HL-60 (cell line): ENCODE results near the gene CLEC3A.

ENCODE experiments used
- DNase-seq, 2 experiments: peaks; one replicate each; pipeline ENCODE4 v3.0.0-alpha.2; 2010 to 2020; ENCODE audit warnings: low read depth in 1 of 2, low spot score in 1 of 2
- H3K27ac ChIP-seq: fragments of 250-450 bp; sonication (Bioruptor Pico); replicated peaks from 2 replicates; pipeline ENCODE4 v1.5.1; 2020; ENCODE audit warnings: mild to moderate bottlenecking, moderate library complexity
- H3K27me3 ChIP-seq: fragments of 250-450 bp; sonication (Bioruptor Pico); 2 replicates; pipeline ENCODE4 v1.5.1; 2021; ENCODE audit warnings: mild to moderate bottlenecking, moderate library complexity; ENCODE audit not compliant: insufficient read depth, poor library complexity, severe bottlenecking
- H3K4me3 ChIP-seq: replicated peaks from 2 replicates; pipeline ENCODE4 v1.5.1; 2011; ENCODE audit warnings: mild to moderate bottlenecking, control low read depth, low read length; ENCODE audit not compliant: insufficient read depth
- CTCF ChIP-seq: IDR thresholded peaks from one replicate; pipeline ENCODE4 v1.5.1; 2011; ENCODE audit warnings: low read length, control low read depth, inconsistent platforms; ENCODE audit not compliant: insufficient read depth
- GABPA ChIP-seq: IDR thresholded peaks from 2 replicates; pipeline ENCODE4 v1.6.1; 2012; ENCODE audit warnings: low read depth
- POLR2AphosphoS5 ChIP-seq: IDR thresholded peaks from 2 replicates; pipeline ENCODE4 v1.6.1; 2012; ENCODE audit warnings: low read depth
- REST ChIP-seq: IDR thresholded peaks from 2 replicates; pipeline ENCODE4 v1.6.1; 2012; ENCODE audit warnings: low read depth; ENCODE audit not compliant: insufficient replicate concordance
- SPI1 ChIP-seq: IDR thresholded peaks from 2 replicates; pipeline ENCODE4 v1.6.1; 2012; ENCODE audit warnings: low read depth, mild to moderate bottlenecking, borderline replicate concordance

The CLEC3A gene

GRCh38 chr16:78060295-78060694 is 37.9 kb downstream of the CLEC3A start:
- no peak overlapping the region for H3K27ac ChIP-seq
- H3K27me3 ChIP-seq: peaks cover 2% of the 10 kb centered on the region
- DNase-seq: no peak
- H3K4me3 ChIP-seq: no peak overlapping the region
- TF ChIP-seq GABPA (no peak), SPI1 (no peak), CTCF (no peak), REST (no peak), POLR2AphosphoS5 (no peak)

GRCh38 chr16:78060809-78061208 is 38.5 kb downstream of the CLEC3A start:
- H3K4me3 ChIP-seq: no peak overlapping the region
- no peak overlapping the region for H3K27ac ChIP-seq
- H3K27me3 ChIP-seq: peaks cover 2% of the 10 kb centered on the region
- no peak for DNase-seq
- TF ChIP-seq SPI1: no peak

- no peak overlapping the region for H3K27ac ChIP-seq
- TF ChIP-seq REST: no peak
- DNase-seq: no peak
- no peak overlapping the region for H3K4me3 ChIP-seq
- H3K27me3 ChIP-seq: peaks cover 2% of the 10 kb centered on the region
These were observed 43.0 kb downstream of the CLEC3A start for GRCh38 chr16:78065319-78065718.

- H3K4me3 ChIP-seq: no peak overlapping the region
- no peak for TF ChIP-seq POLR2AphosphoS5
- no peak for TF ChIP-seq SPI1
- TF ChIP-seq REST: no peak
- TF ChIP-seq GABPA: no peak
- TF ChIP-seq CTCF: no peak
- no peak overlapping the region for H3K27ac ChIP-seq
- DNase-seq: no peak
- H3K27me3 ChIP-seq: no peaks in the 10 kb centered on the region
These were observed 47.6 kb downstream of the CLEC3A start for GRCh38 chr16:78069913-78070312.
